LNCaP clone FGC (cell line): ENCODE data around the gene DNMT3A.

ENCODE experiments used
- DNase-seq: peaks from one replicate; pipeline ENCODE4 v3.0.0-alpha.2; 2011; ENCODE audit warnings: low read depth
- H3K4me3 ChIP-seq: 2 replicates; pipeline ENCODE4 v1.5.1; 2011; ENCODE audit warnings: mild to moderate bottlenecking, low read depth, low read length, control low read depth
- CTCF ChIP-seq: IDR thresholded peaks from 2 replicates; pipeline ENCODE4 v1.5.1; 2012; ENCODE audit warnings: mild to moderate bottlenecking; ENCODE audit not compliant: control insufficient read depth, insufficient read depth; ENCODE audit errors: extremely low read depth

The DNMT3A gene

GRCh38 chr2:25341753-25342371 is at the start of gene DNMT3A:
Gene DNMT3A (minus strand): TSS chr2:25341925. CDS start chr2:25313984, 27,941 bp downstream.
- DNase-seq = no peak
- H3K4me3 ChIP-seq = peak within 1 kb of the TSS; percentile 53
- TF ChIP-seq CTCF = no peak

GRCh38 chr2:25389161-25389560 is 47.4 kb upstream of the DNMT3A start:
- H3K4me3 ChIP-seq = no peak overlapping the region
- no peak for DNase-seq

GRCh38 chr2:25388491-25388890 is 46.8 kb upstream of the DNMT3A start:
- TF ChIP-seq CTCF = no peak
- DNase-seq = no peak
- no peak overlapping the region for H3K4me3 ChIP-seq

More at GRCh38 chr2:25389161-25389560, 47.4 kb upstream of the DNMT3A start:
- TF ChIP-seq CTCF = no peak

GRCh38 chr2:25387876-25388449 is 46.2 kb upstream of the DNMT3A start:
- no peak overlapping the region for H3K4me3 ChIP-seq
- TF ChIP-seq CTCF = no peak
- DNase-seq = no peak

- no peak for TF ChIP-seq CTCF
- H3K4me3 ChIP-seq = no peak overlapping the region
- DNase-seq = no peak
These were observed 45.5 kb upstream of the DNMT3A start for GRCh38 chr2:25386971-25387875.

- DNase-seq = no peak
- no peak for TF ChIP-seq CTCF
- no peak overlapping the region for H3K4me3 ChIP-seq
These were observed 44.2 kb upstream of the DNMT3A start for GRCh38 chr2:25385910-25386309.
